Measurements from ENCODE around the gene COQ6.

- no peak for TF ChIP-seq CTCF (conservative IDR thresholded peaks at IDR 0.05; ENCODE audit: low read depth, low read length)
- no peak for TF ChIP-seq EZH2 (IDR thresholded peaks at IDR 0.05; ENCODE audit: low read length, unreplicated experiment)
Measured at GRCh38 chr14:73965216-73965615, 15.1 kb downstream of the COQ6 start.
